IMR-90 (cell line): ENCODE measurements around the gene PIEZO1. TPM values are rescaled to one million over a fixed set of nuclear protein-coding genes. Genes with fewer than 3 reads are reported as not detected.
A peak's percentile ranks its signal among the peaks of the same experiment; 100 is the strongest.

ENCODE experiments used
- ATAC-seq: fragments of 200-7000 bp; cut with Tn5 transposase; 2 replicates; pipeline ENCODE4 v1.9.1; 2020; ENCODE audit warnings: low read depth, mild to moderate bottlenecking, moderate library complexity
- BruUV-seq: library from RNA; stranded (reverse); fragments of 400-500 nt; replicated peaks from 2 replicates; lab custom pipeline; 2021; lab: Mats Ljungman, UMichigan
- CTCF ChIA-PET: fragments of 300-600 bp; formaldehyde crosslinking; extraction: SDS; loops from one replicate; lab custom pipeline; 2021; ENCODE audit warnings: antibody characterized with exemption; lab: Yijun Ruan, JAX
- POLR2A ChIA-PET: fragments of 300-600 bp; sonication (Branson Sonifier 250); formaldehyde crosslinking; loops from one replicate; lab custom pipeline; 2022; ENCODE audit warnings: antibody characterized with exemption; ENCODE audit not compliant: unreplicated experiment; lab: Charles Lee
- DNase-seq: peaks from one replicate; pipeline ENCODE4 v3.0.0; 2013
- H2AFZ ChIP-seq: replicated peaks from 2 replicates; pipeline ENCODE3; 2013; ENCODE audit warnings: low read length, mild to moderate bottlenecking; ENCODE audit not compliant: poor library complexity
- H2AK5ac ChIP-seq: 2 replicates; pipeline ENCODE4 v1.6.1; 2013; ENCODE audit warnings: low read depth, low read length, inconsistent platforms
- H2AK9ac ChIP-seq: replicated peaks from 2 replicates; pipeline ENCODE3; 2013; ENCODE audit warnings: mild to moderate bottlenecking, low read depth, low read length, moderate library complexity; ENCODE audit not compliant: poor library complexity
- H2BK120ac ChIP-seq: 2 replicates; pipeline ENCODE4 v1.6.1; 2013; ENCODE audit warnings: low read depth, low read length, inconsistent platforms
- H2BK15ac ChIP-seq: 3 replicates; pipeline ENCODE4 v1.6.1; 2013; ENCODE audit warnings: low read depth, low read length, inconsistent platforms
- H2BK20ac ChIP-seq: 2 replicates; pipeline ENCODE4 v1.6.1; 2013; ENCODE audit warnings: low read depth, mild to moderate bottlenecking, inconsistent platforms, low read length, moderate library complexity
- H2BK5ac ChIP-seq: 2 replicates; pipeline ENCODE4 v1.6.1; 2013; ENCODE audit warnings: mild to moderate bottlenecking, low read depth, low read length, inconsistent platforms; ENCODE audit not compliant: poor library complexity, severe bottlenecking
- H3K14ac ChIP-seq: replicated peaks from 2 replicates; pipeline ENCODE4 v1.6.1; 2013; ENCODE audit warnings: low read depth, low read length, inconsistent platforms
- H3K18ac ChIP-seq: 2 replicates; pipeline ENCODE4 v1.6.1; 2013; ENCODE audit warnings: low read depth, low read length, control low read depth
- H3K23ac ChIP-seq: 2 replicates; pipeline ENCODE4 v1.6.1; 2013; ENCODE audit warnings: low read depth, low read length, inconsistent platforms
- H3K27ac ChIP-seq: 2 replicates; pipeline ENCODE4 v1.5.1; 2013; ENCODE audit warnings: mild to moderate bottlenecking, control low read depth, low read length; ENCODE audit not compliant: insufficient read depth
- H3K27me3 ChIP-seq: 2 replicates; pipeline ENCODE4 v1.6.1; 2013; ENCODE audit warnings: low read length; ENCODE audit not compliant: control insufficient read depth, insufficient read depth
- H3K36me3 ChIP-seq: 2 replicates; pipeline ENCODE4 v1.6.1; 2013; ENCODE audit warnings: low read length, mixed read lengths; ENCODE audit not compliant: control insufficient read depth, insufficient read depth
- H3K4ac ChIP-seq: 2 replicates; pipeline ENCODE4 v1.6.1; 2013; ENCODE audit warnings: low read depth, low read length, inconsistent platforms
- H3K4me1 ChIP-seq: 2 replicates; pipeline ENCODE4 v1.6.1; 2013; ENCODE audit warnings: low read length, mixed read lengths; ENCODE audit not compliant: control insufficient read depth, insufficient read depth
- H3K4me2 ChIP-seq: 2 replicates; pipeline ENCODE4 v1.6.1; 2013; ENCODE audit warnings: low read depth, mild to moderate bottlenecking, control low read depth, low read length, moderate library complexity
- H3K4me3 ChIP-seq: 2 replicates; pipeline ENCODE4 v1.5.1; 2013; ENCODE audit warnings: low read depth, mild to moderate bottlenecking, control low read depth, low read length, moderate library complexity; ENCODE audit not compliant: insufficient read depth
- H3K56ac ChIP-seq: 2 replicates; pipeline ENCODE4 v1.6.1; 2013; ENCODE audit warnings: low read length, inconsistent platforms; ENCODE audit not compliant: insufficient read depth; ENCODE audit errors: extremely low read depth
- H3K79me1 ChIP-seq, 2 experiments: 2 replicates each; pipeline ENCODE4 v1.6.1; 2013; ENCODE audit warnings: low read length in 2 of 2, inconsistent platforms in 1 of 2, low read depth in 1 of 2
- H3K9ac ChIP-seq: 2 replicates; pipeline ENCODE4 v1.6.1; 2013; ENCODE audit warnings: low read depth, low read length, control low read depth
- H3K9me1 ChIP-seq: 2 replicates; pipeline ENCODE4 v1.6.1; 2013; ENCODE audit warnings: low read length, inconsistent platforms; ENCODE audit not compliant: insufficient read depth
- H3K9me3 ChIP-seq: 2 replicates; pipeline ENCODE4 v1.6.1; 2013; ENCODE audit warnings: low read length; ENCODE audit not compliant: control insufficient read depth, insufficient read depth
- H4K20me1 ChIP-seq: 2 replicates; pipeline ENCODE4 v1.6.1; 2013; ENCODE audit warnings: low read length, inconsistent platforms; ENCODE audit not compliant: insufficient read depth
- H4K5ac ChIP-seq: 2 replicates; pipeline ENCODE4 v1.6.1; 2013; ENCODE audit warnings: mild to moderate bottlenecking, low read depth, low read length, control low read depth
- H4K8ac ChIP-seq, 2 experiments: 2 replicates each; pipeline ENCODE4 v1.6.1; 2013; ENCODE audit warnings: low read depth in 2 of 2, low read length in 2 of 2, control low read depth in 1 of 2, inconsistent platforms in 1 of 2
- H4K91ac ChIP-seq: 2 replicates; pipeline ENCODE4 v1.6.1; 2013; ENCODE audit warnings: low read depth, low read length, inconsistent platforms; ENCODE audit not compliant: insufficient read depth
- CEBPB ChIP-seq: IDR thresholded peaks from 2 replicates; pipeline ENCODE4 v1.6.1; 2012; ENCODE audit warnings: low read depth, low read length, improper control_type of control experiment
- CTCF ChIP-seq: conservative IDR thresholded peaks from 2 replicates; pipeline ENCODE4 v1.5.1; 2012; ENCODE audit warnings: mild to moderate bottlenecking, low read depth, low read length, improper control_type of control experiment
- FOS ChIP-seq: fragments of 150-350 bp; IDR thresholded peaks from 2 replicates; pipeline ENCODE4 v1.6.1; 2016; ENCODE audit warnings: low read depth, low read length
- MAZ ChIP-seq: IDR thresholded peaks from 2 replicates; pipeline ENCODE4 v1.6.1; 2012; ENCODE audit warnings: low read depth, mild to moderate bottlenecking, low read length, improper control_type of control experiment, moderate library complexity, borderline replicate concordance
- NFE2L2 ChIP-seq: fragments of 150-350 bp; IDR thresholded peaks from 2 replicates; pipeline ENCODE4 v1.6.1; 2016; ENCODE audit warnings: low read depth, mild to moderate bottlenecking, low read length
- RAD21 ChIP-seq: IDR thresholded peaks from 2 replicates; pipeline ENCODE4 v1.6.1; 2012; ENCODE audit warnings: low read length, improper control_type of control experiment
- RCOR1 ChIP-seq: IDR thresholded peaks from 2 replicates; pipeline ENCODE4 v1.6.1; 2012; ENCODE audit warnings: mild to moderate bottlenecking, low read length, improper control_type of control experiment; ENCODE audit not compliant: insufficient replicate concordance
- WGBS, 2 experiments: methylation state at CpG; one replicate each; pipeline versions ENCODE4 v1.1.5 to v1.1.7; 2013; ENCODE audit warnings: missing lambda C conversion rate in 2 of 2; ENCODE audit not compliant: insufficient read length in 1 of 2; ENCODE audit errors: extremely low coverage in 2 of 2; 5-methylcytosine and 5-hydroxymethylcytosine counted together
- dilution Hi-C: fragments of 300-500 bp; cut with HindIII; formaldehyde crosslinking; loops from one replicate; pipeline ENCODE4 v1.14.3; 2018; ENCODE audit warnings: low sequenced_read_pairs; ENCODE audit not compliant: unreplicated experiment
- in situ Hi-C: fragments of 300-500 bp; cut with MboI; formaldehyde crosslinking; loops from 3 replicates; pipeline ENCODE4 v1.14.3; 2019; ENCODE audit warnings: low sequenced_read_pairs, inconsistent platforms, mixed read lengths
- intact Hi-C: fragments of 100-400 bp; cut with micrococcal nuclease; formaldehyde crosslinking; loops from 2 replicates; pipeline ENCODE4 v1.10.0; 2022
- polyA plus RNA-seq, 3 experiments: library from polyadenylated mRNA; depleted of rRNA; stranded (reverse); fragments of >200 nt; gene quantifications; 2 replicates each; pipeline ENCODE4 v1.2.3, GENCODE V29; 2012; ENCODE audit warnings: low replicate concordance in 1 of 3
- total RNA-seq: library from RNA; depleted of rRNA; stranded (reverse); fragments of >200 nt; gene quantifications from 2 replicates; pipeline ENCODE4 v1.2.3, GENCODE V29; 2012
- TF ChIP-seq, protein P1 (sequence below): fragments of 150-350 bp; IDR thresholded peaks from 2 replicates; pipeline ENCODE4 v1.6.1; 2016; ENCODE audit warnings: low read depth, mild to moderate bottlenecking, low read length, moderate library complexity, borderline replicate concordance

Gene PIEZO1
- total and polyA plus RNA-seq, 2 of the 4 experiments (the other 2 are of a cell fraction) = 36.2 to 372 TPM

- TF ChIP-seq CEBPB (no peak), FOS (no peak)
These were observed 31.9 kb upstream of the PIEZO1 start (continued) for GRCh38 chr16:88816736-88817535.

DNA sequence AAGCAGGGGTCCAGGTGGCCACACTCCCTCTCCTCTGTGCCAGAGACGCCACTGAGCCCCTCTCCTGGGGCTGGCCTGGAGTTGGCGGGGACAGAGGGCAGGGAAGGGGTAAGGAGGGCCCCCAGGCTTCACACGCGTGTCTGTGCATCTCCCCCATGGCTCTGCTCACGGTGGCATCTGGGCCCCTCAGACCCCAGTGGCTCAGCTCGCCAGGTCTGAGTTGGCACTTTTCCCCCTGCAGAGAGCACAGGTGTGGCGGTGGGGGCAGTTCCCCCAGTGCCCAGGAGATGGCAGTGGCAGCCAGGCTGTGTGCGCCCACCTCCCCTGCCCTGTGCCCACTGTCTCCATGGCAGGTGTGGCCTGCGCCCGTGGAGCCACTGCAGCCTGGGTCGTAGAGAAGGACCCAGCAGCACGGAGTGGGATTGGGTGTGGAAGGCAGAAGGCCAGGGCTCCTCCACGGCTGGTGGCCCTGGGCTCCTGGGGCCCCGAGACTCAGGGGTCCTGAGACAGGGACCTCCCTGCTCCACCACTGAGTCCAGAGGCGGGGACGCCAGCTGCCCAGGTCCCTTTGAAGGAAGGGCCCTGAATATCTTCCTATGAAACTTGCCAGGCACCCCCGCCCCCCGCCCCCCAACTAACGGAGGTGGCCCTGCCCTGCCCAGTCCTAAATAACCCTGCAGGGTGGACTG is 31.0 kb upstream of the PIEZO1 start:
- ChIA-PET CTCF (interaction anchor here (1.7 kb wide), 1 partner anchor 42 kb away, joined by 4 read pairs; no protein-coding TSS in a partner anchor), POLR2A (no interaction called here)
- Histone ChIP-seq H3K36me3 (peaks cover 2% of the 10 kb centered on the region; the same call in 1 of the 2 replicates), H3K4ac (no peak overlapping the region), H2BK20ac (no peak overlapping the region), H3K79me1 (peaks cover 0 to 6% of the 10 kb centered on the region in 2 experiments; a peak in 2 of 4 replicates), H3K9ac (no peak overlapping the region), H3K4me2 (no peak overlapping the region), H3K14ac (no peak overlapping the region), H4K91ac (no peak overlapping the region), H4K5ac (no peak overlapping the region), H3K9me3 (no peaks in the 10 kb centered on the region), H2BK5ac (no peak overlapping the region), H2BK15ac (no peak overlapping the region), H3K4me1 (peaks cover 14% of the 10 kb centered on the region), H4K8ac (no peak overlapping the region), H3K4me3 (no peak overlapping the region), H3K18ac (no peak overlapping the region), H3K23ac (no peak overlapping the region), H3K27me3 (no peaks in the 10 kb centered on the region), H2AK5ac (no peak overlapping the region), H2AK9ac (no peak overlapping the region), H2AFZ (no peak overlapping the region), H4K20me1 (peaks cover 2% of the 10 kb centered on the region), H3K9me1 (peaks cover 5% of the 10 kb centered on the region), H3K27ac (no peak overlapping the region), H2BK120ac (no peak overlapping the region), H3K56ac (no peak overlapping the region)
- dilution Hi-C loops (no loop called here), intact Hi-C loops (loop anchor here (1.0 kb wide), 1 partner anchor 41 kb away; the partner anchor contains the start of gene TRAPPC2L), in situ Hi-C loops (no loop called here)
- BruUV-seq = no TSS peak
- no peak for DNase-seq
- 82% methylated on average over 9 of the region's 19 CpGs; no CpG with 5 or more reads in 1 of the 2 experiments for WGBS, 2 experiments
- no peak for ATAC-seq
- TF ChIP-seq RAD21 (peak; percentile 69), MAZ (no peak), RCOR1 (no peak), NFE2L2 (no peak), CEBPB (no peak), CTCF (peak; percentile 53)
- TF ChIP-seq, protein P1, sequence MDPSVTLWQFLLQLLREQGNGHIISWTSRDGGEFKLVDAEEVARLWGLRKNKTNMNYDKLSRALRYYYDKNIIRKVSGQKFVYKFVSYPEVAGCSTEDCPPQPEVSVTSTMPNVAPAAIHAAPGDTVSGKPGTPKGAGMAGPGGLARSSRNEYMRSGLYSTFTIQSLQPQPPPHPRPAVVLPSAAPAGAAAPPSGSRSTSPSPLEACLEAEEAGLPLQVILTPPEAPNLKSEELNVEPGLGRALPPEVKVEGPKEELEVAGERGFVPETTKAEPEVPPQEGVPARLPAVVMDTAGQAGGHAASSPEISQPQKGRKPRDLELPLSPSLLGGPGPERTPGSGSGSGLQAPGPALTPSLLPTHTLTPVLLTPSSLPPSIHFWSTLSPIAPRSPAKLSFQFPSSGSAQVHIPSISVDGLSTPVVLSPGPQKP = no peak
